DOHH2 (cell line): Measurements from ENCODE around the gene SYNPO2.

ENCODE experiments used
- EZH2phosphoT487 ChIP-seq: fragments of 200-600 bp; sonication (generic); IDR thresholded peaks from 2 replicates; pipeline ENCODE4 v1.6.1; 2017; ENCODE audit warnings: borderline replicate concordance, mild to moderate bottlenecking, antibody characterized with exemption, low read length, moderate library complexity, mixed read lengths
- TF ChIP-seq, protein P1 (sequence below): fragments of 200-600 bp; sonication (generic); IDR thresholded peaks from one replicate; pipeline ENCODE4 v1.5.1; 2014; ENCODE audit warnings: antibody characterized with exemption, mild to moderate bottlenecking, low read depth, low read length; ENCODE audit not compliant: poor library complexity, severe bottlenecking

DNA sequence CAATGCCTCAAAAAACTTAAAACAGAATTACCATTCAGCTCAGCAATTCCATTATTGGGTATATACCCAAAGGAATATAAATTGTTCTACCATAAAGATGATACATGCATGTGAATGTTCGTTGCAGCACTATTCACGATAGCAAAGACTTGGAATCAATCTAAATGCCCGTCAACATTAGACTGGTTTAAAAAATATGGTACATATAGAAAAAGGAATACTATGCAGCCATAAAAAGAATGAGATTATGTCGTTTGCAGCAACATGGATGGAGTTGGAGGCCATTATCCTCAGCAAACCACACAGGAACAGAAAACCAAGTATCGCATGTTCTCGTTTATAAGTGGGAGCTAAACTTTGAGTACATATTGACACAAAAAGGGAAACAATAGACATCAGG lies 10.9 kb upstream of the SYNPO2 start:
- TF ChIP-seq, protein P1, sequence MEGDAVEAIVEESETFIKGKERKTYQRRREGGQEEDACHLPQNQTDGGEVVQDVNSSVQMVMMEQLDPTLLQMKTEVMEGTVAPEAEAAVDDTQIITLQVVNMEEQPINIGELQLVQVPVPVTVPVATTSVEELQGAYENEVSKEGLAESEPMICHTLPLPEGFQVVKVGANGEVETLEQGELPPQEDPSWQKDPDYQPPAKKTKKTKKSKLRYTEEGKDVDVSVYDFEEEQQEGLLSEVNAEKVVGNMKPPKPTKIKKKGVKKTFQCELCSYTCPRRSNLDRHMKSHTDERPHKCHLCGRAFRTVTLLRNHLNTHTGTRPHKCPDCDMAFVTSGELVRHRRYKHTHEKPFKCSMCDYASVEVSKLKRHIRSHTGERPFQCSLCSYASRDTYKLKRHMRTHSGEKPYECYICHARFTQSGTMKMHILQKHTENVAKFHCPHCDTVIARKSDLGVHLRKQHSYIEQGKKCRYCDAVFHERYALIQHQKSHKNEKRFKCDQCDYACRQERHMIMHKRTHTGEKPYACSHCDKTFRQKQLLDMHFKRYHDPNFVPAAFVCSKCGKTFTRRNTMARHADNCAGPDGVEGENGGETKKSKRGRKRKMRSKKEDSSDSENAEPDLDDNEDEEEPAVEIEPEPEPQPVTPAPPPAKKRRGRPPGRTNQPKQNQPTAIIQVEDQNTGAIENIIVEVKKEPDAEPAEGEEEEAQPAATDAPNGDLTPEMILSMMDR, result no peak
- TF ChIP-seq EZH2phosphoT487, result no peak
